Osteocyte (in vitro differentiated cells): ENCODE data around the gene WDR81. TPM values are rescaled to one million over a fixed set of nuclear protein-coding genes. Genes with fewer than 3 reads are reported as not detected.

Experiments used
- DNase-seq: peaks from one replicate; pipeline ENCODE4 v3.0.0; 2021; ENCODE audit warnings: mixed read lengths; ENCODE audit not compliant: unreplicated experiment; ENCODE audit errors: extremely low spot score
- H3K27ac Mint-ChIP-seq: one replicate; pipeline ENCODE4 v1.8.0; 2021; ENCODE audit warnings: mild to moderate bottlenecking, mixed read lengths; ENCODE audit not compliant: unreplicated experiment
- H3K27me3 Mint-ChIP-seq: one replicate; pipeline ENCODE4 v1.8.0; 2021; ENCODE audit warnings: mixed read lengths; ENCODE audit not compliant: unreplicated experiment
- H3K36me3 Mint-ChIP-seq: one replicate; pipeline ENCODE4 v1.8.0; 2021; ENCODE audit warnings: mixed read lengths; ENCODE audit not compliant: unreplicated experiment
- H3K4me1 Mint-ChIP-seq: one replicate; pipeline ENCODE4 v1.8.0; 2021; ENCODE audit warnings: mixed read lengths; ENCODE audit not compliant: unreplicated experiment
- H3K4me3 Mint-ChIP-seq: one replicate; pipeline ENCODE4 v1.8.0; 2021; ENCODE audit warnings: mild to moderate bottlenecking, moderate library complexity, mixed read lengths; ENCODE audit not compliant: unreplicated experiment
- H3K9me3 Mint-ChIP-seq: one replicate; pipeline ENCODE4 v1.8.0; 2021; ENCODE audit warnings: mixed read lengths; ENCODE audit not compliant: unreplicated experiment
- total RNA-seq: library from RNA; stranded (reverse); gene quantifications from 2 replicates; pipeline ENCODE4 v1.2.1, GENCODE V29; 2021
- TF ChIP-seq, protein P1 (sequence below): fragments of 200-600 bp; sonication (generic); IDR thresholded peaks from 2 replicates; pipeline ENCODE4 v1.5.0; 2021; ENCODE audit warnings: antibody characterized with exemption, mild to moderate bottlenecking, moderate library complexity

Gene WDR81
- total RNA-seq, 1 donor from 2014 or later, result 33.3 TPM

DNA sequence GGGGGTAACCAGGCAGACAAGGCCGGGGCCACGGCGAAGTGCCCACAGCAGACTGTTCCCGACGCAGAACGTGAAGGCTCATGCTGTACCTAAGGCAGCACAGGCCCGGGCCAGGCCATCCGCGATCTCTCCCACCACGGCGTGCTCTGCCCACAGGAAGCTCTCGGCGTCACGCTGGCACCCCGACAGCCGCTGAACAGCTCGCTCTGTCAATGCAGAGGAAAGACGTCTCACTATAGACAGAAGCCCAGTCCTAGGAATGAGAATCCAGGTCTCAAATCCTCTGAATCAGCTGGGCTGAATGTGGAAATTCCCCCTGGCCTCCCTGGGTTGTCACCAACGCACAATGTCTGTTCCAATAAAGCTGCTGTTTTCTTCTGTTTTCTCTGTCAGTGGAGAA is 58.8 kb downstream of the WDR81 start:
- Mint-ChIP-seq H3K9me3 (no peaks in the 10 kb centered on the region), H3K27me3 (no peaks in the 10 kb centered on the region), H3K27ac (peak overlapping the region; percentile 67), H3K4me3 (no peak overlapping the region), H3K36me3 (peaks cover 31% of the 10 kb centered on the region), H3K4me1 (peaks cover 68% of the 10 kb centered on the region)
- TF ChIP-seq, protein P1, sequence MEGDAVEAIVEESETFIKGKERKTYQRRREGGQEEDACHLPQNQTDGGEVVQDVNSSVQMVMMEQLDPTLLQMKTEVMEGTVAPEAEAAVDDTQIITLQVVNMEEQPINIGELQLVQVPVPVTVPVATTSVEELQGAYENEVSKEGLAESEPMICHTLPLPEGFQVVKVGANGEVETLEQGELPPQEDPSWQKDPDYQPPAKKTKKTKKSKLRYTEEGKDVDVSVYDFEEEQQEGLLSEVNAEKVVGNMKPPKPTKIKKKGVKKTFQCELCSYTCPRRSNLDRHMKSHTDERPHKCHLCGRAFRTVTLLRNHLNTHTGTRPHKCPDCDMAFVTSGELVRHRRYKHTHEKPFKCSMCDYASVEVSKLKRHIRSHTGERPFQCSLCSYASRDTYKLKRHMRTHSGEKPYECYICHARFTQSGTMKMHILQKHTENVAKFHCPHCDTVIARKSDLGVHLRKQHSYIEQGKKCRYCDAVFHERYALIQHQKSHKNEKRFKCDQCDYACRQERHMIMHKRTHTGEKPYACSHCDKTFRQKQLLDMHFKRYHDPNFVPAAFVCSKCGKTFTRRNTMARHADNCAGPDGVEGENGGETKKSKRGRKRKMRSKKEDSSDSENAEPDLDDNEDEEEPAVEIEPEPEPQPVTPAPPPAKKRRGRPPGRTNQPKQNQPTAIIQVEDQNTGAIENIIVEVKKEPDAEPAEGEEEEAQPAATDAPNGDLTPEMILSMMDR, result no peak
- no peak for DNase-seq

DNA sequence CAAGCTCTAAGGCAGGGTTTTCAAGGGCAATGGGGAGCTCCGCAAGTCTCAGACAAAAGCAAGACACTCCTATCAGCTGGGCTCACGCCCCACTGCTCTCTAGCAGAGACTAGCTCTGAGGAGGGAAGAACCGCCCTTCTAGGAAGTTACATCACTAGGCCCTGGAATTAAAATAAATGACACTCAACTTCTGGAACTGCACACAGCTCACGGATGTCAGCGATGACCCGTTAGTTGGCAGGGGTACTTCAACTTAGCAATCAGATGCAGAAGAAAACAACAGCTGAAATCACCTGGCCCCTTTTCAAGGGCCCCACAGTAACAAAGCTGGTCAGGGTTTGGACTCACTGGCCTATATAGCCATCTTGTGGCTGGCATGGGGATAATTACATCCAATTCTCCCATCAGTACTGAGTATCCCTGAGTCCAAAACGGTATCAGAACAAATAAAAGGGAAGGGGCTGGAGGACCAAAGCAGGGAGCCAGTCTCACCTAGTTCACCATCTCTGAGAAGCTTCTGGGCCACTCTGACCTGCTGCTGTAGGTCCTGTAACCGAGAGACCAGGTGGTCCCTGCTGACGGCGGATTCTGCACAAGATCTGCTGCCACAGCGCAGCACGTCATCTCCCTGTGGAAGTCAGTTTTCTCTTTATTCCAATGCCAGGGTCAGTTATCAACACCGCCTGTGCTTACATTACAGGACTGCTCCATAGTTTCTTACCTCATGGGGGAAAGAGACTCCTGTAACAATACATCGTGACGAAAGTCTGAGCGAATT is 59.5 kb downstream of the WDR81 start:
- no peaks in the 10 kb centered on the region for H3K9me3 Mint-ChIP-seq
- no peak for DNase-seq
- TF ChIP-seq, protein P1, result peak; percentile 86
- peaks cover 32% of the 10 kb centered on the region for H3K36me3 Mint-ChIP-seq
- no peak overlapping the region for H3K4me3 Mint-ChIP-seq
- H3K27me3 Mint-ChIP-seq, result no peaks in the 10 kb centered on the region
- peak overlapping the region; percentile 67 for H3K27ac Mint-ChIP-seq
- peaks cover 63% of the 10 kb centered on the region for H3K4me1 Mint-ChIP-seq

DNA sequence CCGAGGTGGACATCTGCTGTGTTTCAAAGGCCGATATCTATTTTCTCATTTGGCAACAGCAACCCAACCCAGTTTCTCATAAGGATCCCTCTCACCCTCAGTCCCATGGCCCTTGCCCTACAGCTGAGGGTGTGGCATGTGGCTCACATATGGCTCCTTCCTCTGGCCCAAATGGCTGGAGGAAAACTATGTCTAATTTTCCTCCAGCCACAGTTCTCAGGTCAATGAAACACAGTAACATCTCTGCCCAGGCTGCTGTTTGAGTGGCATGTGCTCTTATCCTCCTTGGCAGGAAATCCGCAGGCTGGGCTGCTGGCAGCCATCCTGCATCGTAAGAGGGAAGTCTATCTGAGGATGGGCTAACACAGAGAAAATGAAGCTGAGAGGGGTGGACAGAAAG is 61.4 kb downstream of the WDR81 start:
- H3K4me1 Mint-ChIP-seq, result peaks cover 46% of the 10 kb centered on the region
- TF ChIP-seq, protein P1, result no peak
- no peaks in the 10 kb centered on the region for H3K27me3 Mint-ChIP-seq
- no peak for DNase-seq
- H3K4me3 Mint-ChIP-seq, result no peak overlapping the region
- H3K27ac Mint-ChIP-seq, result peak overlapping the region; percentile 72
- no peaks in the 10 kb centered on the region for H3K9me3 Mint-ChIP-seq
- H3K36me3 Mint-ChIP-seq, result peaks cover 32% of the 10 kb centered on the region

DNA sequence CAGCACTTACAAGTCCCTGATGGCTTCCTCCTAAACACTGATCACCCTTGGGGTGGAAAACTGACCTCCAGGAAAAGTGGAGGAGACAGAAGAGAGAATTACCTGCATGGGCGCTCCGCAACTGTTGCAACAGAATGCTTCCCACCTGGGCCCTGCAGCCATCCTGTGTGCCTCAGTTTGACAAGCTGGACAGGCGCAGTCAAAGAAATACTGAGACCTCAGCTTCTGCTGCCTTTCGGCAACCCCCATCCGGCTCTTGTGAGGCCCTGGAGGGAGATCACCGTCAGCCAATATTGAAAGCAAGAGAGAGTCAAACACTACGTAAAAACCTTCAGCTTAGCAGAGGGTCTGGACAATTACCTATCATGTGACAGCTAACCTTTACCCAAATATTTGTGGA is 62.2 kb downstream of the WDR81 start:
- Mint-ChIP-seq H3K9me3 (no peaks in the 10 kb centered on the region), H3K4me3 (no peak overlapping the region), H3K36me3 (peaks cover 30% of the 10 kb centered on the region), H3K27ac (peak overlapping the region; percentile 87), H3K27me3 (no peaks in the 10 kb centered on the region), H3K4me1 (peaks cover 48% of the 10 kb centered on the region)
- DNase-seq, result no peak
- TF ChIP-seq, protein P1, result no peak

DNA sequence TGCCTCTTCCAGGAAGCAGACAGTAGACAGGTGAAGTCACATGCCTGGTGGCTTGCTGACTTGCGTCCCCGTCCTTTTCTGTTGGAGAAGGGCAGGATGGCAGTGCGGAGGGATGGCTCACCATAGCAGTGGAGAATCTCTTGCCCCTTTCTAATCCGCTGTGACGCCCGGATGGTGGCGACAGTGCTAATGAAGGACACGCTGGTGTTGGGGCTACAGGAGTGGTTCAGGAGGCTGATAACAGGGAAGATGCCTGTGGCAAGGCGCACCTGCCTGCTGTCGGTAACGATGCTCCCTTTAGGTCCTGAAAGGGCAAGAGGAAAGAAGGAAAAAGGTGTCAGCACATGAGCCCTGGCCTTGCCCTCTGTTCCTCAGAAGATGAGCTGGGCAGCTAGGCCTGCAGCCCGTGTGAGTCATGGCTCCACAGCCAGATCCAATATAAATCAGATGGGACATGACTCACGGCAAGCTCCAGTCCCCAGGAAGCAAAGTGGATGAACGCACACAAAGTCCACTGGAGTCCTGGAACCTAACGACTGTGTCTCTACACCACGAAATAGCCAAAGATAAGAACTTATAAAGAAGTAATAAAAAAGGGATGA is 62.9 kb downstream of the WDR81 start:
- Mint-ChIP-seq H3K9me3 (no peaks in the 10 kb centered on the region), H3K4me3 (no peak overlapping the region), H3K4me1 (peaks cover 44% of the 10 kb centered on the region), H3K27me3 (no peaks in the 10 kb centered on the region), H3K27ac (peak overlapping the region; percentile 87), H3K36me3 (peaks cover 24% of the 10 kb centered on the region)
- TF ChIP-seq, protein P1, result no peak
- DNase-seq, result peak; percentile 86
